HL-60 (cell line): ENCODE measurements around the gene TYROBP.

ENCODE experiments used
- GABPA ChIP-seq: IDR thresholded peaks from 2 replicates; pipeline ENCODE4 v1.6.1; 2012; ENCODE audit warnings: low read depth
- POLR2AphosphoS5 ChIP-seq: IDR thresholded peaks from 2 replicates; pipeline ENCODE4 v1.6.1; 2012; ENCODE audit warnings: low read depth
- SPI1 ChIP-seq: IDR thresholded peaks from 2 replicates; pipeline ENCODE4 v1.6.1; 2012; ENCODE audit warnings: low read depth, mild to moderate bottlenecking, borderline replicate concordance
- TF ChIP-seq, protein P1 (sequence below): IDR thresholded peaks from one replicate; pipeline ENCODE4 v1.5.1; 2011; ENCODE audit warnings: low read length, control low read depth, inconsistent platforms; ENCODE audit not compliant: insufficient read depth

DNA sequence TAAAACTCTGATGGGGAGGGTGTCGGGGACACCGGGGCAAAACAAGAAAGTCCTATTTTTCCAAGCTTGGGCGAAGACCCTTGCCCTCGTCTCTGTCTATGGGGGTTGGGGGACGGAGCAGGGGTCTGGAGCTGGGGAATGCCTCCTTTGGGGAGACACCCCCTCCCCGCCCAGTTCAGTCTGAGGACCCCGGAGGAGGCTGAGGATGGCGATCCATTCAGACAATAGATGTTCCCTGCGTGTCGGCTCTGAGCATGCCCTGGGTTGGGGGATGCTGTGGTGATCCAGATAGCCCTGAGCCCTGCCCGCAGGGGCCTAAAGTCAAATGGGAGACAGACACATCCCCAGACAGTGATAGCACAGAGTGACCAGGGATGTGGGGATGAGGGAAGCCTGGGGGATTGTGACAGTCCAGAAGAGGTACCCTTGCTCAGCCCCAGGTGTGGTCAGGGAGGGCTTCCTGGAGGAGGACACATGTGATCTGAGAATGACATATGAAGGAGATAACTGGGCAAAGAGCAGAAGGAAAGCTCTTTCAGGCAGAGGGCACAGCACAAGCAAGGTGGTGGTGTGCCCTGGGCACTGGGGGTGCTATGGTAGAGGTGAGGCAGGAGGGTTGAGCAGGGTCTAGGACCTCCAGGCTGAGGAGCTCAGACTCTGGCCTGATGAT is 37.2 kb upstream of the TYROBP start:
- TF ChIP-seq, protein P1, sequence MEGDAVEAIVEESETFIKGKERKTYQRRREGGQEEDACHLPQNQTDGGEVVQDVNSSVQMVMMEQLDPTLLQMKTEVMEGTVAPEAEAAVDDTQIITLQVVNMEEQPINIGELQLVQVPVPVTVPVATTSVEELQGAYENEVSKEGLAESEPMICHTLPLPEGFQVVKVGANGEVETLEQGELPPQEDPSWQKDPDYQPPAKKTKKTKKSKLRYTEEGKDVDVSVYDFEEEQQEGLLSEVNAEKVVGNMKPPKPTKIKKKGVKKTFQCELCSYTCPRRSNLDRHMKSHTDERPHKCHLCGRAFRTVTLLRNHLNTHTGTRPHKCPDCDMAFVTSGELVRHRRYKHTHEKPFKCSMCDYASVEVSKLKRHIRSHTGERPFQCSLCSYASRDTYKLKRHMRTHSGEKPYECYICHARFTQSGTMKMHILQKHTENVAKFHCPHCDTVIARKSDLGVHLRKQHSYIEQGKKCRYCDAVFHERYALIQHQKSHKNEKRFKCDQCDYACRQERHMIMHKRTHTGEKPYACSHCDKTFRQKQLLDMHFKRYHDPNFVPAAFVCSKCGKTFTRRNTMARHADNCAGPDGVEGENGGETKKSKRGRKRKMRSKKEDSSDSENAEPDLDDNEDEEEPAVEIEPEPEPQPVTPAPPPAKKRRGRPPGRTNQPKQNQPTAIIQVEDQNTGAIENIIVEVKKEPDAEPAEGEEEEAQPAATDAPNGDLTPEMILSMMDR: no peak
- TF ChIP-seq GABPA (no peak), POLR2AphosphoS5 (no peak), SPI1 (no peak)
